ENCODE results near the gene HYCC1. TPM values are rescaled to one million over a fixed set of nuclear protein-coding genes. Genes with fewer than 3 reads are reported as not detected.
"Not testable (repeated sequence)": the region's sequence is repeated elsewhere in the genome, so short reads cannot be mapped to it uniquely, and the experiment has no call there.

Gene HYCC1
- total RNA-seq, 1 donor from 2014 or later: 38.9 TPM

- no peak for DNase-seq (ENCODE audit: low spot score)
- intact Hi-C loops (cut with DNase I): no loop called here
These were observed 20.8 kb downstream of the HYCC1 start for GRCh38 chr7:22992874-22993840.

DNA sequence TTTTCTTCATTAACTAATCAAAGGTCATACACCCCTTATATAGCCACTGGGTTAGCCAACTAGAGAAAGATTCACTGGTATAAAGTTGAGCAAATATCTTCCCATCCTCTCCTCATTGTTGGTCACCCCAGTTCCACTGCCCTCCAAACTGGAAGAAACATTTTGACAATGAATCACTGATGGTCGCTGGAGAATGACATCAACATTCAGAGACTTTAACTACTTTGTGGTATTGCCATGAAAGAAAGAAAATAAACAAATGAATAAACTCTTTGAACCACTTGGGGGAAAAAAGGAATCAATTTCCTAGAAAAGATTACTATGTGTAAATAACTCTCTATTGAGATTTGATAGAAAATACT lies 23.4 kb downstream of the HYCC1 start:
- intact Hi-C loops (cut with DNase I): no loop called here
- DNase-seq (ENCODE audit: low spot score): no peak

GRCh38 chr7:22989643-22990587 lies 24.0 kb downstream of the HYCC1 start:
- DNase-seq (ENCODE audit: low spot score): no peak

DNA sequence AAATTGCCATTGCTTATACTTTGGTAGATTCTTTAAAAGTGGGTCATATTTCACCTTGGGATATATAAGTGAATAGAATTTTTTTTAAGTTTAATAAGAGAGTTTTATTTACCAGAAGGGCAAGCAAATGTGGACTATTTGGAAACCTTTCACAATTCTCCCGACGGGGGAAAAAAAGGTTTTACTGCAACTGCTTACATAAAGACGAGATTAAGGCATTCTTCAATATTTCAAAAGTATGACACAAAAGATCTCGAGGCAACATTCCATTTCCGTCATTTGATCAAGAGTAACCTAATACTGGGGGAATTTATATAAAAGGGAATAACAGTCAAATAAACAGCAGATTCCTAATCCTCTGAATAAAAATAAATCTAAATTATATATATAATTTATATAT lies 28.5 kb downstream of the HYCC1 start:
- DNase-seq (ENCODE audit: low spot score): no peak
- intact Hi-C loops (cut with DNase I): no loop called here

More at GRCh38 chr7:22989643-22990587, 24.0 kb downstream of the HYCC1 start:
- intact Hi-C loops (cut with DNase I): no loop called here

- DNase-seq (ENCODE audit: low spot score): no peak
- intact Hi-C loops (cut with DNase I): no loop called here
These were observed 30.6 kb downstream of the HYCC1 start for GRCh38 chr7:22983257-22983855.

- DNase-seq (ENCODE audit: low spot score): no peak
- intact Hi-C loops (cut with DNase I): no loop called here
These were observed 33.5 kb downstream of the HYCC1 start for GRCh38 chr7:22980422-22980821.

GRCh38 chr7:22979861-22980260 lies 34.1 kb downstream of the HYCC1 start:
- intact Hi-C loops (cut with DNase I): no loop called here
- DNase-seq (ENCODE audit: low spot score): no peak

GRCh38 chr7:22979251-22979650 lies 34.7 kb downstream of the HYCC1 start:
- DNase-seq (ENCODE audit: low spot score): no peak
- intact Hi-C loops (cut with DNase I): no loop called here

GRCh38 chr7:22974636-22975035 lies 39.3 kb downstream of the HYCC1 start:
- intact Hi-C loops (cut with DNase I); DNase-seq (ENCODE audit: low spot score): not testable (repeated sequence)

DNA sequence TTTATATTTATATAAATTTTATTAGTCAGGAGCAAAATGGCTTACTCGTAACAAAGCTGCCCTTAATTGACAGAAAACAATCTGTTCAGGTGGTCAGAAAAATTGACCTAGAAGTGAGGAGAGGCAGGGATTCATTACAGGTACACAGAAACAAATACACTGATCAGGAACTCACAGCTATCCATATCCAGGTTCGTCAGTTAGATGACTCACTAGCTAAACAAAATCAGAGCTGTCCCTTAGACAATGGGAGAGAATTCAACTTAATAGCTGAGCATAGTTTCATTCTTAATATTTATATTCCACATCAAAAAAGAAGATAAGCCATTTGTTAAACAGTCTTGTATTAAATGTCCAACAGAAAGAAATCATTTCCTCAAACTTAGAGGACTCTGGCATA lies 41.7 kb downstream of the HYCC1 start:
- intact Hi-C loops (cut with DNase I): no loop called here
- DNase-seq (ENCODE audit: low spot score): no peak

GRCh38 chr7:22969010-22969431 lies 44.9 kb downstream of the HYCC1 start:
- DNase-seq (ENCODE audit: low spot score): no peak
- intact Hi-C loops (cut with DNase I): no loop called here

Other genes with a start within 250 kb of the HYCC1 start
- 318 TPM for gene TOMM7, start 191.3 kb downstream of the HYCC1 start, total RNA-seq
- 103 TPM for gene KLHL7, start 91.7 kb upstream of the HYCC1 start, total RNA-seq
- 24.0 TPM for gene NUP42, start 167.9 kb upstream of the HYCC1 start, total RNA-seq
- gene GPNMB, start 232.6 kb upstream of the HYCC1 start, total RNA-seq: 239 TPM